MCF 10A (cell line): ENCODE results near the gene RSBN1. TPM values are rescaled to one million over a fixed set of nuclear protein-coding genes. Genes with fewer than 3 reads are reported as not detected.

ENCODE experiments used
- Bru-seq: library from RNA; stranded (reverse); fragments of 400-500 nt; gene quantifications from one replicate; lab custom pipeline; 2021; lab: Mats Ljungman, UMichigan
- BruChase-seq, 2 experiments: library from RNA; stranded (reverse); fragments of 400-500 nt; gene quantifications; one replicate each; lab custom pipeline; 2021; lab: Mats Ljungman, UMichigan
- BruUV-seq: library from RNA; stranded (reverse); fragments of 400-500 nt; replicated peaks from 2 replicates; lab custom pipeline; 2021; lab: Mats Ljungman, UMichigan
- CTCF ChIA-PET: fragments of 300-600 bp; sonication (Branson Sonifier 250); formaldehyde crosslinking; extraction: SDS; loops from one replicate; lab custom pipeline; 2021; ENCODE audit warnings: antibody characterized with exemption, inconsistent platforms; lab: Yijun Ruan, JAX
- POLR2A ChIA-PET: fragments of 300-600, 350-650 bp; sonication (Branson Sonifier 250); formaldehyde crosslinking; extraction: SDS; loops from one replicate; lab custom pipeline; 2020; ENCODE audit warnings: antibody characterized with exemption, inconsistent platforms; lab: Yijun Ruan, JAX
- DNase-seq: peaks from one replicate; pipeline ENCODE4 v3.0.0-alpha.2; 2018; ENCODE audit not compliant: unreplicated experiment
- H3K27ac Mint-ChIP-seq: one replicate; pipeline ENCODE4 v1.8.0; 2022; ENCODE audit warnings: mild to moderate bottlenecking, low read depth, mixed read lengths; ENCODE audit not compliant: unreplicated experiment
- H3K27me3 Mint-ChIP-seq: one replicate; pipeline ENCODE4 v1.8.0; 2022; ENCODE audit warnings: mixed read lengths; ENCODE audit not compliant: insufficient read depth, unreplicated experiment
- H3K36me3 Mint-ChIP-seq: one replicate; pipeline ENCODE4 v1.8.0; 2022; ENCODE audit warnings: mild to moderate bottlenecking, moderate library complexity, mixed read lengths; ENCODE audit not compliant: insufficient read depth, unreplicated experiment
- H3K4me1 Mint-ChIP-seq: one replicate; pipeline ENCODE4 v1.8.0; 2022; ENCODE audit warnings: mixed read lengths; ENCODE audit not compliant: insufficient read depth, unreplicated experiment
- H3K4me3 Mint-ChIP-seq: one replicate; pipeline ENCODE4 v1.8.0; 2022; ENCODE audit warnings: mild to moderate bottlenecking, moderate library complexity, mixed read lengths; ENCODE audit not compliant: unreplicated experiment
- H3K9me3 Mint-ChIP-seq: one replicate; pipeline ENCODE4 v1.8.0; 2022; ENCODE audit warnings: mixed read lengths; ENCODE audit not compliant: unreplicated experiment
- CTCF ChIP-seq: fragments of 200-600 bp; IDR thresholded peaks from one replicate; pipeline ENCODE4 v1.8.0; 2022; ENCODE audit warnings: antibody characterized with exemption, mild to moderate bottlenecking; ENCODE audit not compliant: unreplicated experiment
- intact Hi-C: fragments of 100-400 bp; cut with micrococcal nuclease; formaldehyde crosslinking; loops from 2 replicates; pipeline ENCODE4 v1.14.1; 2022
- long read RNA-seq: library from polyadenylated mRNA; stranded (forward); transcript quantifications from one replicate; pipeline ENCODE4 v2.0.0, GENCODE V29; 2022
- total RNA-seq: library from RNA; stranded (reverse); gene quantifications from 2 replicates; pipeline ENCODE4 v1.2.3, GENCODE V29; 2022

RSBN1 gene
- total RNA-seq (11.8 and 15.7 TPM in 2 replicates), Bru-seq, nascent RNA (percentile 81 among the genes with signal in this experiment), BruChase-seq, experiment 1, labeled RNA remaining after a 6-hour chase (percentile 59 among the genes with signal in this experiment), BruChase-seq, experiment 2, labeled RNA remaining after a 2-hour chase (percentile 85 among the genes with signal in this experiment)
- long read RNA-seq, full-length matches to known transcripts: 32 of 71 reads
- long read RNA-seq, partial matches to known transcripts: 4 of 71 reads
- long read RNA-seq, other reads (novel, unspliced or antisense): 35 of 71 reads

- ChIA-PET CTCF (interaction anchor here (0.7 to 1.6 kb wide), 4 partner anchors 21 to 673 kb away, joined by 3 to 4 read pairs (median 4); no protein-coding TSS in a partner anchor), POLR2A (interaction anchor here (0.5 to 2.8 kb wide), 33 partner anchors 8 to 970 kb away, joined by 3 to 49 read pairs (median 4); partner anchors contain the start of genes AP4B1, DCLRE1B, DENND2C and HIPK1)
- peak within 1 kb of the TSS; percentile 94 for H3K4me3 Mint-ChIP-seq
- peaks cover 16% of the 10 kb centered on the region for H3K36me3 Mint-ChIP-seq
- intact Hi-C loops: loop anchor here (1.0 to 2.0 kb wide), 2 partner anchors 53 to 93 kb away; partner anchors contain the start of genes DCLRE1B and PHTF1
- no peaks in the 10 kb centered on the region for H3K27me3 Mint-ChIP-seq
- no peaks in the 10 kb centered on the region for H3K9me3 Mint-ChIP-seq
- DNase-seq: peak; percentile 99
- peak within 1 kb of the TSS; percentile 88 for H3K27ac Mint-ChIP-seq
- peaks cover 22% of the 10 kb centered on the region for H3K4me1 Mint-ChIP-seq
- no peak for TF ChIP-seq CTCF
- BruUV-seq: TSS peak; percentile 27
Measured at GRCh38 chr1:113811888-113812660, at the start of gene RSBN1. Gene RSBN1, minus strand, starts transcription at chr1:113812476. Its CDS starts 64 bp downstream, at chr1:113812412.

- intact Hi-C loops: no loop called here
Measured at GRCh38 chr1:113861641-113862040, 49.4 kb upstream of the RSBN1 start.

GRCh38 chr1:113860891-113861290 lies 48.6 kb upstream of the RSBN1 start:
- Mint-ChIP-seq H3K9me3 (no peaks in the 10 kb centered on the region), H3K27me3 (no peaks in the 10 kb centered on the region), H3K36me3 (no peaks in the 10 kb centered on the region), H3K27ac (peak overlapping the region; percentile 36), H3K4me1 (peaks cover 19% of the 10 kb centered on the region), H3K4me3 (no peak overlapping the region)
- CTCF ChIA-PET: interaction anchor here (1.0 to 1.9 kb wide), 3 partner anchors 13 to 423 kb away, joined by 3 to 7 read pairs (median 3); no protein-coding TSS in a partner anchor
- no peak for TF ChIP-seq CTCF
- peak; percentile 35 for DNase-seq
- no TSS peak for BruUV-seq
- POLR2A ChIA-PET: interaction anchor here (0.5 kb wide), 1 partner anchor 17 kb away, joined by 3 read pairs; no protein-coding TSS in a partner anchor
- intact Hi-C loops: no loop called here

More at GRCh38 chr1:113861641-113862040, 49.4 kb upstream of the RSBN1 start:
- H3K36me3 Mint-ChIP-seq: no peaks in the 10 kb centered on the region
- no peaks in the 10 kb centered on the region for H3K27me3 Mint-ChIP-seq
- no peak overlapping the region for H3K27ac Mint-ChIP-seq
- POLR2A ChIA-PET: no interaction called here
- CTCF ChIA-PET: interaction anchor here (1.0 to 1.5 kb wide), 2 partner anchors 13 to 44 kb away, joined by 3 read pairs; no protein-coding TSS in a partner anchor
- no peaks in the 10 kb centered on the region for H3K9me3 Mint-ChIP-seq
- BruUV-seq: no TSS peak
- peaks cover 13% of the 10 kb centered on the region for H3K4me1 Mint-ChIP-seq
- no peak overlapping the region for H3K4me3 Mint-ChIP-seq
- TF ChIP-seq CTCF: no peak
- DNase-seq: no peak
